HG03159 (cell line): Measurements from ENCODE around the gene GNLY.
A peak's percentile ranks its signal among the peaks of the same experiment; 100 is the strongest.

Experiments used
- ATAC-seq: cut with Tn5 transposase; IDR thresholded peaks from one replicate; pipeline ENCODE4 v1.9.1; 2021; ENCODE audit warnings: mild to moderate bottlenecking, moderate library complexity; ENCODE audit not compliant: unreplicated experiment

Gene GNLY

DNA sequence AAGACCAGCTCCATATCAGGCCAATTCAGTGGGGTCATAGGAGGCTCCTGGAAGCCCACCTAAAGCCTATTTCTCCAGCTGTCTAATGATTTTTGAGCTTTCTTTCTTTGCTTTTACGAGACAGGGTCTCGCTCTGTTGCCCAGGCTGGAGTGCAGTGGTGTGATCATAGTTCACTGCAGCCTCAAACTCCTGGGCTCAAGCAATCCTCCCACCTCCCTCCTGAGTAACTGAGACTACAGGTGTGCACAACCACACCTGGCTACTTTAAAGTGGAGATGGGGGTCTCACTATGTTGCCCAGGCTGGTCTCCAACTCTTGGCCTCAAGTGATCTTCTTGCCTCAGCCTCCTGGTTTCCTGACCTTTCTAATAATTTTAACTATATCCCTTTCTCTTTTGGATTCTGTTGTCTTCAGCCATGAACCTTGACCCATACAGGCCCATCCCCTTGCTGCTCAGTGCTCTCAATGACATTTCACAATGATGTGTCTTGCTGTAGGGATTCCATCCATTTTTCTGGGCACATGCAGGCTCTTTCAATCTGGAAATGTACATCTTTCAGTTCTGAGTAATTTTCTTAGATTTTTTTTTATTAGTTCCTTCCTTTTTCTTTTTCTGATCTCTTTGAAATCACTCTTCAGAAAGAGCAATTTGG, 29.7 kb downstream of the GNLY start:
- ATAC-seq = no peak

DNA sequence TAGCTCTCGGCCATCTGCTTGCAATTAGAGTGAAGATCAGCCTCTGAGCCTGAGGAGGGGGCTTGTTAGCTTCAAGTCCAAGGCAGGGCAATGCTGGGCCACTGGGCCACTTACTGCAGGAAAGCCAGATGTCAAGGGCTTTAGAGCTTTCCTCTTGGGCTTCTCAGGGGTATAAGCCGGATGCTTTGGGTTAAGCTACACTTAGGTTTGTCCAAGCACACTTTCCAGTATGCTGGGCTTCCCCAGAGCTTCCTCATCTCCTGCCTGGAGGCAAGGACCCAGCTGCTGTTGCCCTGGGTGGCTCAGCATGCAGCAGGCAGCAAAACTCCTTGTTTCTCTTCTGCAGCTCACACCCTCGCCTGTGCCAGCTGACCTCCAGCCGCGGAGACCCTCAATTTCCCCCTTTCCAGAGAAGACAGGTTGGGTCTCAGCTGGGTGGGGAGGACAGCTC, 30.6 kb downstream of the GNLY start:
- no peak for ATAC-seq

DNA sequence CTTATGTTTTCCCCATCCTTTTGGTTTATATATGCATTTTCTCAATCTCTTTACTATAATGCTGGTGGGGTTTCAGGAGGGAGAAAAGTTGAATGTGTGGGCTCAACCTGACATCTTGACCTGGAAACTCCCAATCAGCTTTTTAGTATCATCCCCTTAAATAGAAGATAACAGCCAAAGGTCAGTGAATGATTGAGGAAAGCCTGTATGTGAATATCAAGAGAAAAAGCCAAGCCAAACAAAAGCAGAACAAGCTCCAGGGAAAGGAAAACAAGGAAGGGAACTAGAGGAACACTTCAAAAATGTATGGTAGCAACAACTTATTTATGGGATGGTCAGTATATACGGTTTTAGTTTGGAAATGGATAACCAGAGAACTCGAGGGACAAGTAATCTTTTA, 31.3 kb downstream of the GNLY start:
- ATAC-seq = no peak

DNA sequence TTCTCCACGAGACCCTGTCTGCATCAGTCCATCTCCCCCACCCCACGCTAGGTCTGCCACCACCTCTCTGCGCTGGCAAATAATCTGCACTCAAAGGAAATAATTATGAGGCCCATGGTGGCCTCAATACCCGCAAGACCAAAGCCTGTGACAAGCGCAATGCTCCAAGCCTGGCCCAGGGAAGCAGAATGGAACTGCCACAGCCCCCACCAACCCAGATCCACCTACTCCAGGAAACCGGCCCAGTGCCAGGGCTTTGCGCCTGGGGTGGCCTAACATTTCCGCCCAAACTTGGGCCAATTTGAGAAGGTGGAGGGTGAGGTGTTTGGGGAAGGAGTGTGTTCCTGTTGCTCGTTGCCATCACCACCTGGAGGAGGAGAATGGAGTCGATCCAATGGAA, 33.6 kb downstream of the GNLY start:
- ATAC-seq = no peak

DNA sequence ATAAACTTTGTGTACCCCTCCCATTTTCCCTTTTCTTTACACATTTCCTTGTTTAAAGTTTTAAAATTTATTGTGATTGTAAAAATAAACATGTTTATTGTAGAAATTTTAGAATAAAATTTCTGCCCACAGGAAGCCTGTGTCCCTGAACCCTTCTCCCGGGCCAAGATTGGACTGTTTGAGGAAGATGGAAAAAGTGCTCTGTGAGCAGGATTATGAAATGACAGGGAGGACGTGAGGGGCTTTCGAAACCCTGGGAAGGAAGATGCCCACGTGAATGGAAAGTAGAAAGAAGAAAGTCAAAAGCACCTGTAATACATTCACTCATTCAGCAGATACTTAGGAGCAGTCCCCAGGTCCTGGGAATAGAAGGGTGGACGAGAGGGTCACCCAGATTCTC, 34.2 kb downstream of the GNLY start:
- ATAC-seq = no peak

DNA sequence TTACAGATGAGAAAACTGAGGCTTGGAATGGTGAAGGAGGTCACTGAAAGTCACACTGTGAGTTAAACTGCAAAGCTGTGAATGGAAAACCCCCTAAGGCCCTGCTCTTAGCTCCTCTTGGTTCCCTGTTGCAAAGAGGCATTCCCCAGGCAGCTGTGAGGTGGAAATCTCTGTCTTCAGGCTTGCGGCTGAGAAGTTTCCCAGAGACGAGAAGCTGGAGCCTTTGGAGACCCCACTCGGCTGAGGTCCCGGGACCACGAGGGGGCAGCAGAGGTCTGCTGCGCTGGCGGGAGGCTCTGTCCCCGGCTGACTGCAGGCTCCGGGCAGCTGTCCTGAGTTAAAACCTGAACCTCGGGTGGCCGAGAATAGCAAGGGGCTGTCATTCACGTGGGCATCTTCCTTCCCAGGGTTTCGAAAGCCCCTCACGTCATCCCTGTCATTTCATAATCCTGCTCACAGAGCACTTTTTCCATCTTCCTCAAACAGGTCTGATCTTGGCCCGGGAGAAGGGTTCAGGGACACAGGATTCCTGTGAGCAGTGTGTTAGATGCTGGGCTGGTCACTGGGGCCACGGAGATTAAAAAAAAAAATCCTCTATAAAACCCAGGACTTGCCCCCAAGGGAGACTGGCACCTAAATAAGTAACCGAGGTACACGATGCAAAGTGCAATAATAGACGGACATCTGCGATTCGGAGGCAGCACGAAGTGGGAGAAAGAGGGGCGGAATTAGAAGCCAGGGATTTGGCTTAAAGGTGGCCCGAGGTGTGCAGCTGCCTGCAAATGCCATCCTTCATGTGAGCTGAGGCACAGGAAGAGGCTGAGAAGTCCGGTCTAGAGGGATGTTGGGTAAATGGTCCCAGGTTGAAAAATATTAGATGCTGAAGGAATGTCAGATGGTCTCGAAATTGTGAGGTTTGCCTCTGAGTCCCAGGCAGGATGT, 35.0 kb downstream of the GNLY start:
- ATAC-seq = peak; percentile 66

DNA sequence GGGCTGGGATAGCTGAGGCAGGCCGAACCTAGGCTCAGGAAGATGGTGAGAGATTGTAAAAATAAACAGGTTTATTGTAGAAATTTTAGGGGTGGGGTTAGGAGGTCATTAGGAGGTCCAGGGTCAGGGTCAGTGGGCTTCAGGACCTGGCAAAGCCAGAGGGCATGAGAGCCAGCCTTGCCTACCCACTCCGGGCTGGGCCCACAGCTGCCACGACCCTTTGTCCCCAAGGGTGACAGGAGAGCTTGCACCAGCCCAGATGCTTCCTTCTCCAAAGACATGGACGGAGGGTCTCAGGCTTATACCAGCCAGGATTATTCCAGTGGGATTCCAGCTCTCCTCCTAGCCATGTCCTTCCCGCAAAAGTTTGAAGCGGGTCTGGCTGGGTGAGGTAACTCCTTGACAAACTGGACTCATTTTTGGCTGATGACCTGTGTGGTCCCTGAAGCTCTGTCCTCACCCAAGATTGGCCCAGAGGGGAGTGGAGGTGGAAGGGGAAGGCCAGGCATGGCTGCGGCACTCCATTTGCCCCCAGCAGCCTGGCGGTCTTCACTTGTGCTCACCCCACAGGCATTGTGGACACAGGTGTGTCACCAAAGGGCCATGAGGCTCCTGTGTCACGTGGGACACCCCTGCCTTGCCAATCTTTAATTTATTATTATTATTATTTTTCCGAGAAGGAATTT, 35.8 kb downstream of the GNLY start:
- ATAC-seq = no peak

DNA sequence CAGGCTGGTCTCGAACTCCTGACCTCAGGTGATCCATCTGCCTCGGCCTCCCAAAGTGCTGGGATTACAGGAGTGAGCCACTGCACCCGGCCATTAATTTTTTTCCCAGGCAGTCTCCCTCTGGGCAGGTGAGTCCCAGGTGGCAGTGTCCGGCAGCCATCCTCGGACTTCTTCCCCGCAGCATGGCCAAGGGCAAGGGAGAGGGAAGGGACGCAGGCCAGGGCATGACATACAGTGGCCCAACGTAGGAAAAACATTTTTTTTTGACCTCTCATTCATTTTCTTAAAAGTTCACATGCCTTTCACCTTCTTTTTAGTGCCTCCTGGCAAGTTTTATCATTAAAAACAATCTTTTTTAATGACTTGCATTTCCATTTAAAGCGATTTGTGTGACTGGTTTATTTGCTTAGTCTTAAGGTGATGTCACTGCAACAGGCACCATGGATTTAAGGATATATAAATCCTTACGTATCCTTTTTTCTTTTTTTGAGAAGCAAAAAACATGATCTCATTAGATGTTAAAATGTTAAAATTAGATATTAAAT, 36.6 kb downstream of the GNLY start:
- no peak for ATAC-seq

DNA sequence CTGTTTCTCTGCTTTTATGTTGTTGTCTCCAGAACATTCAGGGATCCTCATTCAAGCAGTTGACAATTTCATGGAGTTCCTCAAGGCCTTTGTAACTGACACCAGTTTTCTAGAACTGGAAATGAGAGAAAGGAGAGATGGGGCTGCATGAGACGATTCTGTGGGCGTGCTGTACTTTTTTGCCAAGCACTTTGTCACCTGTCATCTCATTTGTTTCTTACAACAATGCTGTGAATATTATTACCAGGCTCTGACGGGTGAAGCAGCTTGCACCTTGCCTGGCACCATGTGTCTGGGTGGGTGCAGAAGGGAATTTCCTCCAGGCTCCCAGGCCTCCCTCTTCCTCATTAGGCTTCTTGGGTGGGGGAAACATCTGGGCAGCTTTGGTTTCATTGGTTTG, 37.4 kb downstream of the GNLY start:
- no peak for ATAC-seq

DNA sequence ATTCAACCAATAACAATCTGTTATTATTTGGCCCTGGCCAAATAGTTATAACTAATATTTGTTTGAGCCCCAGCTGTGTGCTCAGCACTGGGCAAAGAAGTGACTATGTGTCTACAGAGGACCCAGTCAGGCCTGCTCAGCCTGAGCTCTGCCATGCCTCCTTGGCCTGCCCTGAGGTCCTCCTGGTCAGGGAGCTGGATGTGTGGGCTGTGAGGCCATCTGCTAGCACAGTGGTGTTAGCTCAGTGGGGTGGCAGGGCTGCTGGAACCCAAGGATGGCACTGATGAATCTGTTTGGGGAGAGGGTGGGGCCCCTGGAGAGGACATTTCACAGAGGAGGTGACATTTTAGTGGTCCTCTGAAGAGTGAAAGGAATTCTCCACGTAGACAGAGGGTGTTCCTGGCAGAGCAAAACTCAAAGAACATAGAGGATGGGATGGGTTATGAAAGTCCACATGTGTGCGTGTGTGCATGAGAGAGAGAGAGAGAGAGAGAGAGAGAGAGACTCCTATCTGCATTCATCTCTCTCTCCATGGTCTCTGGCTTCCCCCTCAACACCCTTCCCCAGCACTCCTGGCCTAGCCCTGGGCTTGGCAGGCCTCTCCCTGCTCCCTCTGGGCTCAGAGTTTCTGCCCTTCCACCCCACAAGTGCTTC, 38.4 kb downstream of the GNLY start:
- ATAC-seq = no peak

DNA sequence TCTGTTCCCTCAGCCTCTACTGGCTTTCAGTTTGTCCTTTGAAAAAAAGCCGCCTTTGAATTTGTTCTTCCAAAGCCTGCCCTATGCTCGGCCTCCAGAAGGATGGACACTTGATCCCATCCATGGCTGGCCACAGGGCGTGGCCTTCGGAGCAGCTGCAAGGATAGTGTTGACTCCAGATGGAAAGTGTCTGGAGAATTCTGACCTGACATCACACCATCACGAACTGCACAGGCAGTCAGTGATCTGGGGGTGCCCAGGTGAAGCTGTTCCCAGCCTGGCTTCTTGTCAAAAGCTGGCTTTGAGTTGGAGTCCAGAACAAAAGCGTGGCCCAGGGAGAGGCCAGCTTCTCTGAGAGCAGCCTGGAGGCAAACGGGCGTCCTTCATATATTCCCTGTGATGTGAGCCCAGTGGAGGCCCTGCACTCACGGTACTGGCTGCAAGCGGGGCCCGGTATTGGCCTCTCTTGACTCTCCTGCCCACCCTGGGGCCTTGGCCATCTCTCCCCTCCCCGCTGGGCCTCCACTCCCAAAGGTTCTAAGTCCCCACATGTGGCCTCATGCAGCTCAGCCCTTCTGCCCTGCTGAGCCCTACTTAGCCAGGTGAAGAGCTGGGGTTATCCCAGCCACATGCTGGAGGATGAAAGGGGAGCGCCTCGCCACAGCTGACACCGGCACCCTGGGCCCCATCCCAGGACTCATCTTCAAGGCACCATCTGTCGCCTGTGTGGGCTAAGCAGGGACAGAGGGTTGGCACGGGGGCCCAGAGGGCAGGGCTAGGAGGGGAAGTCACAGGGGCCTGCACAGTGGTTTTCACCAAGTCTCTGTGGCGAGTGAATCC, 39.2 kb downstream of the GNLY start:
- no peak for ATAC-seq

DNA sequence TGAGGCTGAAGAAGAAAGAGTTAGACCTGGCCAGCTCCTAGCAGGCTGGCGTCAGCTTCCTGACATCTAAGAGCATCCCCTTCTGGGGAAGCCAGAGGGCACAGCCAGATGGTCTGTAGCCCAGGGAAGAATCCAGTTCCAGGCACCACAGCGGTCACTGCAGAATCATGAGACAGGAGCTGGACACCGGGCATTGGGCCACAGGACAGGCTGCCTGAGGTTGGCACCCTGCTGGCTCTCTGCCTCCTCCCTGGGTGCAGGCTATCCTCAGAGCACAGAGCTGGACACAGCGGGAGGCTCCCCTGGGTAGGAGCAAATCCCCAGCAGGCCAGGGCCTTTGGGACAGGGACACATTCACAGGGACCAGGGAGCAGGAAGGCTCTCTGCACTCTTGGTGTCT, 39.9 kb downstream of the GNLY start:
- no peak for ATAC-seq

DNA sequence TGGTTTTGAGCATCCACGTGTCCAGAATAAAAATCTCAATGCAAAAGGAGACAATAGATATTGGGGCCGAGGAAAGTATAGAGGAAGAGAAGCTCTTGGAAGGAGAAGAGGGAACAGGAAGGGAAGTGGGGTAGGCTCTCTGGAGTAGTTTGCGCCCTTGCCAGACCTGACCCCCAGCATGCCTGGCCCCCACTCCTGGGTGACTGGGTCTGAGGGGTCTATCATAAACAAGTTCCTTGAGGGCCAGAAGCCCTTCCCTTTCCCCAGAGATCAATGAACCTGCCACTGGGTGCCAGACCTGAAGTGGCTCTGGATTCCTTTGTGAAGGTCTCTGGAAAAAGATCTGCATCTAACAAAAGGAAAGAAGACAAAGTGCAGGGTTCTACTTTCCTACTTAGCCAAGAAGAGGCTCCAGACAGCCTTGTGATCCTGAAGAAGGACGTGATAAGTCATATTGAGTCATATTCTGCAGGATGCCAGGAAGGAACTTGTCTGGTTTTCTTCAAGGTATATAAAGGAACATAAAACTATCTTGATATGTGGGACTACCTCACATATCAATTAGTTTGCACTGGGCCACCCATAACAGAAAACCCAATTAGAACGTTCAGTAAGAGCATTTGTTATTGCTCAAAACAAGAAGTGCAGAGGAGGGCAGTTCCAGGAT, 40.9 kb downstream of the GNLY start:
- ATAC-seq = no peak

DNA sequence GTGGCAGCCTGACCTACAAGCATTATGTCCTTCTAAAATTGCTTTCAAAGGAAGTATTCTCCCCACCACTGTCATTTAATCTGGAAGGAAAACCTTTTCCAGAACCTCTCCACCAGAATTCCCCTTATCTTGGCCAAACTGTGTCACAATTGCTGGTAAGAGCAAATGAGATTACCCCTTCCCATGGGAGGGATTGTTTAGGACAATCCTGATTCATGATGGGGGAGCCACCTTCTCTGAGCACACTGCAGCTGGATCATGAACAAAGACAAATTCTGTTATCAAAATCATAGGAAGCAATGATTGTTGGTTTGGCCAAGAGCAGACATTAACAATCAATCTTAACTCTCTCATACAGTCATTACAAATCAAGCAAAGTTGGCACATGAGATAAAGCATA, 41.5 kb downstream of the GNLY start:
- ATAC-seq = no peak

DNA sequence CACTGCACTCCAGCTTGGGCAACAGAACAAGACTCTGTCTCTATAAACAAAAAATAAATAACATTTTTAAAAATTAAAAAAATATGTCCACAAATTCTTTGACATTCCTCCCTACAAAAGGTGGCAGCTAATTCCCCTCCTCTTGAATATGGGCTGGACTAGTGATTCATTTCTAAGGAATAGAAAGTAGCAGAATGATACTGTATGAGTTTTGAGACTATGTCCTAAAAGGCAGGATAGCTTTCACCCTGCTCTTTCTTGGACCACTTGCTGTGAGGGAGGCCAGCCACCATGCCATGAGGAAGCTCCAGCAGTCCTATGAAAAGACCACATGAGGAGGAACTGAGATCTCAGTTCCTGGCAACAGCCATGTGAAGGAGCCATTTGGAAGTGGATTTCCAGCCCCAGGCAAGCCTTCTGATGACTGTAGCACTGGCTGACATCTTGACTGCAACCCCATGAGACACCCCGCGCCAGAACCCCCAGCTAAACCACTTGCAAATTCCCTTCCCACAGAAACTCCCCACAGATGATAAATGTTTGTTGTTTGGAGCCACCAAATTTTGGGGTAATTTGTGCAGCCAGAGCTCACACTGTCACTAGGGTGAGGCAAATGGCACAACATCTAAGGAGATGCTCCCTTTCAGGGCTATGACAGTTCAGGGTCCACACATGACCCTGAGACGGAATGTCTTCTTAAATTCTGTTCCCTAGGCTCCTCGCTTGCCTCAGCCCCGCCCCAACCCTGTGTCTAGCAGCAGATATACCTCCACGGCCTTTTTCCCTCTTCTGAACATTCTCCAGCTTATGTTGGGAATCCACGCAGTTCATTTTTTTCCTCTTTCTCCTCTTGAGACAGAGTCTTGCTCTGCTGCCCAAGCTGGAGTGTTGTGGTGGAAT, 42.5 kb downstream of the GNLY start:
- ATAC-seq = no peak

DNA sequence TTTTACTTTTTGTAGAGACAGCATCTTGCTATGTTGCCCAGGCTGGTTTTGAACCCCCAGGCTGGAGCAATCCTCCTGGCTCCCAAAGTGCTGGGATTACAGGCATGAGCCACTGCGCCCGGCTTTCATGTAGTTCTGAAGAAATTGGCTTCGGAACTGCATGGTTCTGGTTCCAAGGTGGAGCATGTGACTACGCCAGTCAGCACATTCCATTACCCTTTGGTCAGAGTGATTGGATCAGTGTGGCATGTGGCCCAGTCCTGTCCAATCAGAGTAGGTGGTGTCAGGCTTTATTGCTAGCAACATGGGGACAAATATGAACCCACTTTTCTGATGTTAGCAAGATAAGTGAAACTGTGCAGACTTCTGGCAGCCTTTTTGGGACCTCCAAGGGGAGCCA, 43.3 kb downstream of the GNLY start:
- no peak for ATAC-seq

DNA sequence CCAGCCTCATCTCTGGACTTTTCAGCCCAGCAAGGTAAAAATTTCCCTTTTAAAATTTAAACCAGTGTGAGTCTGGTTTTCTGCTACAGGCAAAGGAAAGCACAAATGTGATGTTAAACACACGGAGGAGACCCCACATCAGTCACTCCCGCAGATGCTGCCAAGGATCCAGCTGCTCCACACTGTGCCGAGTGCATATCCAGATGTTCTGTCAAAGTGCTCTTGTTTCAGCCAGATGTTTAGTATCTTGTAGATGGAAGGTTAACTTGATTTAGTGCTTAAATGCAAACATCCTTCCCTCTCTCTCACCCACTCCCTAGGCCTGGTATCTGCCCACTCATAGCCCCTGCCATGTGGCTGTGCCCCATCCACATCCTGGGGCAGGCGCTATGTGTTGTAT, 43.8 kb downstream of the GNLY start:
- ATAC-seq = no peak

DNA sequence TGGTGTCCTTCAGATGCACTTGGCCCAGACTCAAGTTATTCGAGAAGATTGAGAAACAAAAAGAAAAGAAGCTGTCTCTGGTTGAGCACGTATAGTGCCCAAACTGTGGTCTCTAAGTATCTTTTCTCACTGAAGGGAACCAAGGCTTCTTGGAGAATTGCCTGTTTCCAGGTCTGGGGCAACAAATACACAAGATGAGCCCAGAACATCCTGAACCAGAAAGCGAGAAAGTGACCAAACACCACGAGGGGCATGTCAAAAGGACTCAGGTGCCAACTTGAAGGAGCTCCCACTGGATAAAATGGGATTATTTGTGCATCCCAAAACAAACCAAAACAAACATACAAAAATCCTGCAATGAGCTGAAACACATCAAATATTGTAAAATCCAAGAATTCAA, 46.0 kb downstream of the GNLY start:
- no peak for ATAC-seq
